ENCODE data around the gene BLVRB.
"Not testable (repeated sequence)": the region's sequence is repeated elsewhere in the genome, so short reads cannot be mapped to it uniquely, and the experiment has no call there.

Gene BLVRB

DNA sequence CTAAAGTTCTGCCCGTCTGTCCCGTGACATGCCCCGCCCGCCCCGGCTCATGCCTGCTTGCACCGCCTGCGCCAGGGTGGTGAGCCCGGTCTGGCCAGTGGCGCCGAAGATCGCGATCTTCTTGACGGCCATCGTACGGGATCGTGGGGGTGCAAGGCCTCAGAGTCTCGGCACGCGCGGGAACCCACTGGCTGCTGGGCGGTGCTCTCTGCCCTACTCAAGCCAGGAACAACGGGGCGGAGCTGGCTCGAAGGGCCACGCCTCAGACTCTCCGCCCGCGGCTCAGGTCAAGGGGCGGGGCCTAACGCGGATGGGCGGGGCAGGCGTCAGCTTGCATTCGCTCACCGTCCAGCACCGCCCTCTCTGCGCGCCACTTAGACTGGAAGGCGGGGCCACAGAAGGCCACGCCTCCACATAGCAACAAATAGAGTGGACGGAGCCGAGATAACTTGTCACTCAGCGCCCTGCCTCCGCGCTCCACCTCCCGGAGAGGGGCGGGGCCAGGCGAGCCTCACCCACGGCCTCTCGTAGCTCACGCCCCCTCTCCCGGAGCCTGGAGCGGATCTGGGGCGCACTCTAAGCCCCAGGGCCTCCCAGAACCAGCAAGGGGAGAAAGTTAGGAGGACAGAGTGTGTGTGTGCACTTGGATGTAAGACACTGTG is at the start of gene BLVRB:
Gene BLVRB (minus strand): TSS at position 189 of the 662 bp plus-strand sequence. CDS start 57 bp downstream, at position 132.
- peak; percentile 100 for DNase-seq (ENCODE audit: low read depth)

DNA sequence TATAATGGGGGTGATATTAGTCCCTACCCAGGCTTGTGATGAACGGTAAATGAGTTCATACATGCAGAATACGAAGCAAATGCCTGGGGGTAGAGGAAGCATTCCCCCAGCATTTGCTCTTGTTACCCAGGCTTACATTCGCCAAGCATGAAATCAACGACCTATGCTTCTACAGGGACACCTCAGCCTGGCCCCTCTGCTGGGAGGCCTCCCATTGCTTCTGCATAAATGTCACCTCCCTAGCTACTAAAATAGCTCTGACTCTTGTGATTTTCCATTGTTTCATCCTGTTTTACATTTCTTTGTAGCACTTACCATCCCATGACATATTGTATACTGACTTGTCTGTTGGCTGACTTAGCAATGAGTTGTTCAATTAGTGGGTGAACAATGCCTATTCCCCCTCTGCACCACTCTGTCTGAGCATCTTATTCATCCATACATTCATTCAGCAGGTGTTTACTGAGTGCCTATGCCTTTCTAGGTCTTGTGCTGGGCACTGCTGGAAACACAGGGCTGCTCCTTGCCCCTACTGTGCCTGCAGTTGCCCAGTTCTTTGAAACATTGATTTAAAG is 48.3 kb upstream of the BLVRB start:
- DNase-seq (ENCODE audit: low read depth) = no peak

DNA sequence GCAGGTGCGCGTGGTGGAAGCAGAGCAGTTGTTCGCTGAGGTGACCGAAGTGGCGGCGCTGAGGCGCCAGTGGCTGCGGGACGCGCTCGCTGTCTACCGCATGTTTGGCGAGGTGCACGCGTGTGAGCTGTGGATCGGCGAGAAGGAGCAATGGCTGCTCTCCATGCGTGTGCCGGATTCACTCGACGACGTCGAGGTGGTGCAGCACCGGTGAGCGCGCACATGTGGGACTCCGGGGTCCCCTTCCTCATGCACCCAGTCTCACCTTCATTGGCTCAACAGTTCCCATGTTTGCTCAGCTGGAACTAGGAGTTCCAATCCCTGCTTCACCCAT is 47.8 kb upstream of the BLVRB start:
- DNase-seq (ENCODE audit: low read depth) = no peak

DNA sequence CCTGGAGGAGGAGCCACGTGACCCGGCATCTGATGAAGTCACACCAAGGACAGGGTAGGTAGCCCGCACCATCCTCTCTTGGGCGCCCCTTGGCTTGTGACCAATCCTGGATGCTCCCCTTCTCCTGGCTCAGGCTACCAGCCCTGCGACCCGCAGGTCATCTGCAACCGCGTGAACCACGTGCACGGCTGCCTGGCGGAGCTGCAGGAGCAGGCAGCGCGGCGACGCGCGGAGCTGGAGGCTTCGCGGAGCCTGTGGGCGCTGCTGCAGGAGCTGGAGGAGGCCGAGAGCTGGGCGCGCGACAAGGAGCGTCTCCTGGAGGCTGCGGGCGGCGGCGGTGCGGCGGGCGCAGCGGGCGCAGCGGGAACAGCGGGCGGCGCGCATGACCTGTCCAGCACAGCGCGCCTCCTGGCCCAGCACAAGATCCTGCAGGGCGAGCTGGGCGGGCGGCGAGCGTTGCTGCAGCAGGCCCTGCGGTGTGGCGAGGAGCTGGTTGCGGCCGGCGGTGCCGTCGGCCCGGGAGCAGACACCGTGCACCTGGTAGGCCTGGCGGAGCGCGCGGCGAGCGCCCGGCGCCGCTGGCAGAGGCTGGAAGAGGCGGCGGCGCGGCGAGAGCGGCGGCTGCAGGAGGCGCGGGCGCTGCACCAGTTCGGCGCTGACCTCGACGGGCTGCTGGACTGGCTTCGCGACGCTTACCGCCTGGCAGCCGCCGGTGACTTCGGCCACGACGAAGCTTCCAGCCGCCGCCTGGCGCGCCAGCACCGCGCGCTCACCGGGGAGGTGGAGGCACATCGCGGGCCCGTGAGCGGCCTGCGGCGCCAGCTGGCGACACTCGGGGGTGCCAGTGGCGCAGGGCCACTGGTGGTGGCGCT is 47.2 kb upstream of the BLVRB start:
- no peak for DNase-seq (ENCODE audit: low read depth)

DNA sequence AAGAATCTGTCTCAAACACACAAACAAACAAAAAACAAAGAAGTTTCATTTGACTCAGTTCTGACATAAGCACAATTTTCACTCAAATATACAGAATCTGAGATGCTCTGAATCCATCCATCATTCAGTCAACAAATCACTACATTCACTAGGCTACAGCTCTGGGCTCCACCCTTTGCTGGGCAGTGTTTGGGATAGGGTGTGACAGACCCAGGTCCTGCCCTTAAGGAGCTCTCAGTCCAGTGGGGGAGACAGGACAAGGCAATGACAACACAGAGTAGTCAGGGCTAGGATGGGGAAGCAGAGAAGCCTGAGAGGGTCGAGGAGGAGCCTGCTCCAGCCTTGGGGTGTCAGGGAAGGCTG is 46.5 kb upstream of the BLVRB start:
- DNase-seq (ENCODE audit: low read depth) = no peak

DNA sequence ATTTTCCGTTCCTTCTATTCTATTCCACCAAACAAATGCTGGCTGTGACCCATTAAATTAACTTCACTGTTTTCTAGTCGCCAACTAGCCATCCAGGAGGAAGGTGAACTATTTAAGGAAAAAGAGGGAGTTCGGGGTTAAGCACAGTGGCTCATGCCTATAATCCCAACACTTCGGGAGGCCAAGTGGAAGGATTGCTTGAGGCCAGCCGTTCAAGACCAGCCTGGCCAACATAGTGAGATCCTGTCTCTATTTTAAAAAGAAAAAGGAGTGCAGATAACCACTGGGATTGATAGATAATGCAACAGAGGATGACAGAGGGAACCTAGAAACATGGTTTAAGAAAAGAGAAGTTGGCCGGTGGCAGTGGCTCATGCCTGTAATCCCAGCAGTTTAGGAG is 45.9 kb upstream of the BLVRB start:
- no peak for DNase-seq (ENCODE audit: low read depth)

DNA sequence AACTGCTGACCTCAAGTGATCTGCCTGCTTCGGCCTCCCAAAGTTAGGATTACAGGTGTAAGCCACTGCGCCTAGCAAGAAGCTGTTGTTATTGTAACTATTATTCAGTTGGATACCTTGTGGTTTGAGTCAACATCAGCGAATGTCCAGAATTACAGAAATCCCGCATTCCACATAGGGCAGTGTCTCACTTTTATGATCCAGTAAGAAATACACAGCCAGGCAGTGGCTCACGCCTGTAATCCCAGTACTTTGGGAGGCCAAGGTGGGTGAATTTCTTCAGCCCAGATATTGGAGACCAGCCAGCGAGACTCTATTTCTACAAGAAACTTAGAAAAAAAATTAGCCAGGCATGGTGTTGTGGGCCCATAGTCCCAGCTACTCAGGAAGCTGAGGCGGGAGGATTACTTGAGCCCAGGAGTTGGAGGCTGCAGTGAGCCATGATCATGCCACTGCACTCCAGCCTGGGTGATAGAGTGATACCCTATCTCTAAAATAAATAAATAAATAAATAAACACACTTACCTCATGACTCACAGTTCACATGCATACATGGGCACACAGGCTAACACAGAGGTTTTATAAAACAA is 45.1 kb upstream of the BLVRB start:
- DNase-seq (ENCODE audit: low read depth) = no peak

DNA sequence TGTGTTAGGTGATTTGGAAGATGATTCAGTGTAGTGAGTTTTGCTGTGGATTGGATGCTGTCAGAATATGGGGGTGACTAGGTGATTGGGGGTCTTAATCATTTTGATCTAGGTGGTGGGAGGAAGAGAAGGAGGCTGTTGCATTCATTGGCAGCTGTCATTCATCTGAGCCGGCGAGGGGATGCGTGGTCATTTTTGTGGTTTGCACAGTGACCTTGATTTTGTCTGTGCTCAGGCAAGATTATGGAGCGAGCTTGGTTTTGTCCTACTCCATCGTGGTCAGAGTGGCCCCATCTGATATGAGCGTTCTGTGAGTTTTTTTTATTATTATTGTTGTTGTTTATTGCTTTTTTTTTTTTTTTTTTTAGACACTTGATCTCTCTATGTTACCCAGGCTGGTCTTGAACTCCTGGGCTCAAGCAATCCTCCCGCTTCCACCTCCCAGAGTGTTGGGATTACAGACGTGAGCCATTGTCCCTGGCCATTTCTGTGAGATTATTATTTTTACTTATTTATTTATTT is 43.3 kb upstream of the BLVRB start:
- DNase-seq (ENCODE audit: low read depth) = no peak

DNA sequence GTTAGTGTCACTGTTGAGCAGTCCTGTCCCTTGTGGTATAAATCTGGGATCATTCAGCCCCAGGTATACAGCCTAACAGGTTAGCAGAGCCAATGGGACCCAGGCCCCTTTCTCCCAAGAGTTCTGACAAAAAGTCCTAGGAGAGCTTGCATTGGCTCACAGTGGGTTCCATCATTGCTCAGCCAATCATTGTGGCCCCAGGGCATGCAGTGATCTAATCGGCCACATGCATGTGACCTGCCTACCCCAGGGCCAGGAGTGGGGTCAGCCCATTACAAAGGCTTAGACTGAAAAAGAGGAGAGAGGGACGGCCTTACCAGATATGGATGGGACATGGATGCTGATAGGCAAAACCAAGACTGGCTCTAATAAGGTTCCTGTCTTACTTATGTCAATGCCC is 42.3 kb upstream of the BLVRB start:
- DNase-seq (ENCODE audit: low read depth) = no peak

DNA sequence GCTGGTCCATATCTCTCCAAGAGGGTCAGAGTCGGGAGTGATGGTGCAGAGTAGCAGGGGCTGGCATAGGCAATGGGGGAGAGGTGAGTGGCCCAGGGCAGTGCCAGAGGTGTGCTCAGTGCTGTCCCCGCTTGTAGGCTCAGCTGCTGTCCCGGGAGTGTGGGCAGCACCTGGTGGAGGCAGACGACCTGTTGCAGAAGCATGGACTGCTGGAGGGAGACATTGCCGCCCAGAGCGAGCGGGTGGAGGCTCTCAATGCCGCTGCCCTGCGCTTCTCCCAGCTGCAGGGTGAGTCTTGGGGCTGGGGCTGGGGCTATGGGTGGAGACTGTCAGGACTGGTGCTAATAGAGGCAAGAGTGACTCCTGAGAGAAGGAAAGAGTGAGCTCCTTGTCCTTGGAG is 40.6 kb upstream of the BLVRB start:
- no peak for DNase-seq (ENCODE audit: low read depth)

DNA sequence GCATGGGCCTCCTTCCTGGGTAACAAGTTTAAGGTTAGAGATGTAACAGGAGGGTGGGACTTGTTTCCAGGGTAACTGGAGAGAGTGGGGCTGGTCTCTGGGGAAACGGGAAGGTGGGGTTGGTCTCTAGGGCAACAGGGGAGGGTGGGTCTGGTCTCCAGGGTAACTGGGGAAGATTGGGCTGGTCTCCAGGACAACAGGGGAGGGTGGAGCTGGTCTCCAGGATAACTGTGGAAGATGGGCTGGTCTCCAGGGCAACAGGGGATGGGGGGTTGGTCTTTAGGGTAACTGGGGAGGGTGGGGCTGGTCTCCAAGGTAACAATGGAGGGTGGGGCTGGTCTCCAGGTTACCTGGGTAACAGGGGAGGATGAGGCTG is 37.8 kb upstream of the BLVRB start:
- DNase-seq (ENCODE audit: low read depth) = no peak

DNA sequence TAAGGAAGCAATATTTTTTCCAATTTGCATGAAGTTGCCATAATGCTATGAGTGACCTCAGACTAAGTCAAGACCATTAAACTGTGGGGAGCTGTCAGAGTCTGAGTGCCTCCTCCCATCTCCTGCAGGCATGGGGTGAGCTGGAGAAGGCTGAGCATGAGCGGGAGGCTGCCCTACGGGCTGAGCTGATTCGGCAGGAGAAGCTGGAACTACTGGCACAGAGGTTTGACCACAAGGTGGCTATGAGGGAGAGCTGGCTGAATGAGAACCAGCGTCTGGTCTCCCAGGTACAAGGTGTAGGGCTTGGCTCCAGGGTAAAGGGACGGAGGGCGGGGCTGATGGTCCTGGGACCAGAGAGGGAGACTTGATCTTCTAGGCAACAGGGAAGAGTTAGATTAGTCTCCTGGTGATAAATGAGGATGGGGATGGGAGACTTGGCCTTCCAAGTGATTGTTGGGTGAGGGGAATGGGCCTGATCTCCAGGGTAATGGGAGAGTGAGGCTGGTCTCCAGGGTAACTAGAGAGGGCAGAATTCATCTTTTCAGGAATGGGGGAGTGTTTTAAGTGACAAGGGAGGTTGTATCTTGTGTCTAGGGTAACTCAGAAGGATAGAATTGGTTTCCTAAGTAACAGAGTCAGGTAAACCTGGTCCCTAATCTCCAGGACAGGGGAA is 37.2 kb upstream of the BLVRB start:
- DNase-seq (ENCODE audit: low read depth) = no peak

DNA sequence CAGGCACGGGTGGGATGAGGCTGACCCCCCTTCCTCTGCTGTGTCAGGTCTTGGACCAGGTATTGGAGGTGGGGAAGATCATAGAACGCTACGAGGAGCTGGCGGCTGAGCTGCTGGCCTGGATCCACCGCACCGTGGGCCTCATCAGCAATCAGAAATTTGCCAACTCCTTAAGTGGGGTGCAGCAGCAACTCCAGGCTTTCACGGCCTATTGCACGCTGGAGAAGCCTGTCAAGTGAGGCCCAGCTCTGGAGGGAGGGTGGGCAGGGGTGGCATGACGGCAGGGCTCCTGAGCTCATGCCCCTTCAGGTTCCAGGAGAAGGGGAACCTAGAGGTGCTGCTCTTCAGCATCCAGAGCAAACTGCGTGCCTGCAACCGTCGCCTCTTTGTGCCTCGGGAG is 36.5 kb upstream of the BLVRB start:
- DNase-seq (ENCODE audit: low read depth) = no peak

DNA sequence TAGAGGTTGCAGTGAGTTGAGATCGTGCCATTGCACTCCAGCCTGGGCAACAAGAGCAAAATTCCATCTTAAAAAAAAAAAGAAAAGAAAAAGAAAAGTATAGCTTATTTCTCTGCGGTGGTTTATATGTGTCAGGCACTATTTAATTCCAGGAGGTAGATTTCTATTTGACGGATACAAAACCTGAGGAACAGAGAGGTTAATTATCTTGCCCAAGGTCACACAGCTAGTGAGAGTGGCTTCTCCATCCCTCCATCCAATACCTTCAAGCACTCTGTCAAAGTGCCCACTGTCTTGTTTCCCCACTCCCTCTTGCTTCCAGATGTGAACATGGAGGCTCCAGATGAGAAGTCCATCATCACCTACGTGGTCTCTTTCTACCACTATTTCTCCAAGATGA is 36.1 kb upstream of the BLVRB start:
- DNase-seq (ENCODE audit: low read depth) = no peak

DNA sequence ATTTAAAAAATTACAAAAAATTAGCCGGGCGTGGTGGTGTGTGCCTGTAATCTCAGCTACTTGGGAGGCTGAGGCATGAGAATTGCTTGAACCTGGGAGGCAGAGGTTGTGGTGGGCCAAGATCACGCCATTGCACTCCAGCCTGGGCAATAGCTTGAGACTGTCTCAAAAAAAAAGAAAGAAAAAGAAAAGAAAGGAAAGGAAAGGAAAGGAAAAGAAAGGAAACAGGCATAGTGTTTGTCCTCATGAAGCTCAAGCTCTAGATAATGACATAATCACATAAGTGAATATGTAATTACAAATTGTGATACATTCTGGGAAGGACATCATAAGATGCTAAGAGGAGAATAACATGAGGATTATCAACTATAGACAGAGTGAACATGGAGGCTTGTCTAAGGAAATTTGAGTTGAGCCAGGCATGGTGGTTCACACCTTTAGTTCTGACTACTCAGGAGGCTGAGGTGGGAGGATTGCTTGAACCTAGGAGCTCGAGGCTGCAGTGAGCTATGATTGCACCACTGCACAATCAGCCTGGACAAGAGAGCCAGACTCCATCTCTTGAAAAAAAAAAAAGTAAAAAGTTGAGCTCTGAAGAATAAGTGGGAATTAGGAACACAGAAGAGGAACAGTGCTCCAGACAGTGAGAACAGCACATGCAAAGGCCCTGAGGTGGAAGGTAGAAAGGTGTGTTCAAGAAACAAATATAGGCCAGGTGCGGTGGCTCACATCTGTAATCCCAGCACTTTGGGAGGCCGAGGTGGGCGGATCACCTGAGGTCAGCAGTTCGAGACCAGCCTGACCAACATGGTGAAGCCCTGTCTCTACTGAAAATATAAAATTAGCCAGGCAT is 35.4 kb upstream of the BLVRB start:
- DNase-seq (ENCODE audit: low read depth) = not testable (repeated sequence)

DNA sequence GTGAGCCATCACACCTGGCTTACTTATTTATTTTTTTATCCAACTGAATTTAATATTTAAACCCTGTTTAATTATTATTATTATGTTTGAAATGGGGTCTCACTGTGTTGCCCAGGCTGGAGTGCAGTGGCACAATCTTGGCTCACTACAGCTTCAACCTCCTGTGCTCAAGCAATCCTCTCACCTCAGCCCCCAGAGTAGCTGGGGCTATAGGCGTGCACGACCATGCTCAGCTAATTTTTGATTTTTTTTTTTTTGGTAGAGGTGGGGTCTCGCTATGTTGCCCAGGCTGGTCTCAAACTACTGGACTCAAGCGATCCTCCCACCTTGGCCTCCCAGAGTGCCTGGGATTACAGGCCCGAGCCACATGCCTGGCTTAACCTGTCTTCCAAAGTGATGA is 33.8 kb upstream of the BLVRB start:
- DNase-seq (ENCODE audit: low read depth) = no peak

DNA sequence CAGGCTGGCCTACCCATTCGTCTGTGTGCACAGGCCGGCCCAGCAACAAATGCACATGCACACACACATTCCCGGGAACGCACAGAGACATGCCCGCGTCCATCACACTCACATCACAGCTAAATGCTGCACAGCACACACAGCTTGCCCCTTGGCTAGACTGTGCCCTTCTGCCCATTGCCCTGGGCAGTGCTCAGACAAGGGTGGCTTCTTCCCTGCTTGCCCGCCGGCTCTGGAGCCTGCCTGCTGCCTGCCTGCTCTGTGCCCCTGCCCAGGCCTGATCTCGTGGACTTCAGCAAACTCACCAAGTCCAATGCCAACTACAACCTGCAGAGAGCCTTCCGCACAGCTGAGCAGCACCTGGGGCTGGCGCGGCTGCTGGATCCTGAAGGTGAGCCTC is 31.7 kb upstream of the BLVRB start:
- no peak for DNase-seq (ENCODE audit: low read depth)

DNA sequence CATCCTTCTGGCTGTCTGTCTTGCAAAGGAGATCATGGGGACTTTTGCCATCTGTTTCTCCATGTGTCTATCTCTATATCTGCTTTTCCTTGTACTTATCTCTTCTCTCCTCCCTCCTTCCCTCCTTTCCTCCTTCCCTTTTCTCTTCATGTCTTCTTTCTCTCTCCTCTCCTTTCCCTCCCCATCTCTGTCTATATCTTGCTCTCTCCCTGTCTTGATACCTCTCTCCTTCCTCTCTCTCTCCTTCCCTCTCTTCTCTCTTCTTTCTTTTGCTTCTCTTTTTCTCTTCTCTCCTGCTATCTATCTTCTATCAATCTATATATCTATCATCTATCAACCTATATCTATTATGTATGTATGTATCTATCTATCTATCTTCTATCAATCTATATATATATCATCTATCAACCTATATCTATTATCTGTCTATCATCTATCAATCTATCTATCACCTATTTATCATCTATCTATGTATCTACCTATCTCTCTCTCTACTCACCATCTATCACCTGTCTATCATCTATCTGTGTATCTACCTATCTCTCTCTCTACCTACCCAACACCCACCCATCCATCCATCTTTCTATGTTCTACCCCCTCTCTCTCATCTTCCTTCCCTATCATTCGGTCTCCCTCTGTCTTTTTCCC is 28.8 kb upstream of the BLVRB start:
- DNase-seq (ENCODE audit: low read depth) = no peak

DNA sequence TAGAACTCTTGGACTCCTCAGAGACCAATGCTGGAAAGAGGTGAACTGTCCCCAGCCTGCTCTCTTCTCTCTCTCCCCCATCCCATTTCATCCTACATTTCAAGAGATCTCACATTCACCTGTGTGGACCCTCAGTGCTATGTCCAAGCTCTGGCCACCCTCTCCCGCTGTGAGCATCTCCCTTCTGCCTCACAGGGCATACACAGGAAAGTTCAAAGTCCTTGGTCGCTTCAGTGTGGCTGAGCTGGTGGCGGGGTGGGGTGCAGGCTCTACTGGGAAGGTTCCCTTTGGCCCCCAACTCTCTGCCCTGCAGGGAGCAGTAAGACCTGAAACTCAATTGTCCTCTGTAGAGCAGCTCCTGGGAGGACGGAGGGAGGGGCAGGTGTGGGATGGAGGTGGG is 28.2 kb upstream of the BLVRB start:
- no peak for DNase-seq (ENCODE audit: low read depth)

DNA sequence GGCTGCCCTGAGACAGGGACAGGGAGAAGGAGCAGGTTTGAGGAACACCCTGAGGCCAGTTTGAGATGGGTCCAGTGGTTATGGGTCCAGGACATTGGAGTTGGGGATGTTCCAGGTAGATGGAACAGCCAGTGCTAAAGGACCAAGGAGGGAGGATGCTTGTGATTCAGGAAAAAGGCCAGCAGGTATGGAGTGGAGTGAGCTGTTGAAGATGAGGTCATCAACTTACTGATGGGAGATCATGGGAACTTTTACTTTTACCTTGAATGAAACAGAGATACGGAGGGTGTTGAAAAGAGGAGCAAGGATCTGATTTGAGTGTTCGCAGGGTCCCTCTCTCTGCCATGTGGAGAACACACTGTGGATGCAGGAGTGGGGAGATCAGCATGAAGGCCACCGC is 26.7 kb upstream of the BLVRB start:
- DNase-seq (ENCODE audit: low read depth) = no peak

DNA sequence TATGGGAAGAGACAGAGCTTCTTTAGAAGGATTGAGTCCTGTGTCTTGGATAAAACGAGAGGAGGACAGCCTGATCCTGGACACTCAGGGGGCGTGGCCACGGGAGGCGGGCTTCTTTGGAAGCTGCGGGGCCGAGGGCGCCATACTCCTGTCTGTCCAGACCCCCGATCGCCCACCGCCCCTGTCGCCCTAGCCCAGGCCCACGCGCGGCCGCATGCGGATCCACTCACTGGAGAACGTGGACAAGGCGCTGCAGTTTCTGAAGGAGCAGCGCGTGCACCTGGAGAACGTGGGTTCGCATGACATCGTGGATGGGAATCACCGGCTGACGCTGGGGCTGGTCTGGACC is 24.3 kb upstream of the BLVRB start:
- no peak for DNase-seq (ENCODE audit: low read depth)

Measured in activated T-cell treated with anti-CD3 and anti-CD28 coated beads for 1 hour (primary cell).